Coronary artery (tissue), 2 donors: ENCODE data around the gene IL17B.

Source experiments
- DNase-seq: peaks from one replicate; pipeline ENCODE4 v3.0.0-alpha.2; 2017; ENCODE audit warnings: low spot score
- H3K27ac ChIP-seq, 2 donors: fragments of 200-600 bp; sonication (generic); one replicate each; pipeline ENCODE4 v1.5.1; 2016 to 2019
- H3K4me3 ChIP-seq: fragments of 200-600 bp; sonication (generic); 2 replicates; pipeline ENCODE4 v1.5.1; 2016; ENCODE audit warnings: mild to moderate bottlenecking, moderate library complexity
- TF ChIP-seq, protein P1 (sequence below): fragments of 200-600 bp; sonication (generic); IDR thresholded peaks from one replicate; pipeline ENCODE4 v1.5.1; 2019; ENCODE audit warnings: antibody characterized with exemption

The IL17B gene

GRCh38 chr5:149381986-149382338 lies 2.9 kb upstream of the IL17B start:
- DNase-seq: peak; percentile 90

DNA sequence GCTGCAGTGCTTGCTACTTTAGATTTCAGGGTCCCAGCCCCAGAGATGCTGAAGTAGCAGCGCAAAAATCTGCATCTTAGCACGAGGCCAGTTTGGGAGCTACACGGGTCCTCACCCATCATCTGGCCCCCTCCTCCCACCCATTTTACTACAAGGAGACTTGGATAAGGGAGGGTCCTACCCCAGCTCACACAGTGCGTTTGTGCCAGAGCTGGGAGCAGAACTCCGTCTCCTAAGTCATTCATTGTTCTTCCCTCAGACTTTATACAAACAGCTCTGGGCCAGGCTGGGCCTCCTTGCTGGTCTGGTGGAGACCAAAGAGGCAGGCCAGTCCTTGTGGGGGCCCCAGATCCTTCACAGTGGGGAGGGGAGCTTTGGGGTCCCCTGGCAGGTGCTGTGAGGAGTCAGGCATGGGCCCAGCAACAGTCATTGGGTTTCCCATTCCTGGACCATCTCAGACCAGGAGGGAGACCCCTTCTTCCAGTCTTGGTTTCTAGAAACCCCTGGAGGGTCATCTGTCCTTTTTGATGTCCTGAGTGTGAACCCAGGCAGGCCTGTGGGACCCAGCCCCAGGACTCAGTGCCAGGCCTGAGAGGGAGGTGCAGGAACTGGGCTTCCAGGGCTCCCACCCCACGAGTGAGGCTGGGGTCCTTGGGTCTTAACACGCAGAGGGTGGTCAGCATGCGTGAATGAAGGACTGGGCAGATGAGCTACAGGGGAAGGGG lies 2.3 kb upstream of the IL17B start:
- Histone ChIP-seq H3K4me3 (peak overlapping the region; percentile 59), H3K27ac (peak overlapping the region; percentile 85 to 91)
- no peak for DNase-seq
- TF ChIP-seq, protein P1, sequence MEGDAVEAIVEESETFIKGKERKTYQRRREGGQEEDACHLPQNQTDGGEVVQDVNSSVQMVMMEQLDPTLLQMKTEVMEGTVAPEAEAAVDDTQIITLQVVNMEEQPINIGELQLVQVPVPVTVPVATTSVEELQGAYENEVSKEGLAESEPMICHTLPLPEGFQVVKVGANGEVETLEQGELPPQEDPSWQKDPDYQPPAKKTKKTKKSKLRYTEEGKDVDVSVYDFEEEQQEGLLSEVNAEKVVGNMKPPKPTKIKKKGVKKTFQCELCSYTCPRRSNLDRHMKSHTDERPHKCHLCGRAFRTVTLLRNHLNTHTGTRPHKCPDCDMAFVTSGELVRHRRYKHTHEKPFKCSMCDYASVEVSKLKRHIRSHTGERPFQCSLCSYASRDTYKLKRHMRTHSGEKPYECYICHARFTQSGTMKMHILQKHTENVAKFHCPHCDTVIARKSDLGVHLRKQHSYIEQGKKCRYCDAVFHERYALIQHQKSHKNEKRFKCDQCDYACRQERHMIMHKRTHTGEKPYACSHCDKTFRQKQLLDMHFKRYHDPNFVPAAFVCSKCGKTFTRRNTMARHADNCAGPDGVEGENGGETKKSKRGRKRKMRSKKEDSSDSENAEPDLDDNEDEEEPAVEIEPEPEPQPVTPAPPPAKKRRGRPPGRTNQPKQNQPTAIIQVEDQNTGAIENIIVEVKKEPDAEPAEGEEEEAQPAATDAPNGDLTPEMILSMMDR: no peak

More at GRCh38 chr5:149381986-149382338, 2.9 kb upstream of the IL17B start:
- Histone ChIP-seq H3K27ac (peak overlapping the region; percentile 85 to 91), H3K4me3 (peak overlapping the region; percentile 59)
- TF ChIP-seq, protein P1: peak; percentile 85

DNA sequence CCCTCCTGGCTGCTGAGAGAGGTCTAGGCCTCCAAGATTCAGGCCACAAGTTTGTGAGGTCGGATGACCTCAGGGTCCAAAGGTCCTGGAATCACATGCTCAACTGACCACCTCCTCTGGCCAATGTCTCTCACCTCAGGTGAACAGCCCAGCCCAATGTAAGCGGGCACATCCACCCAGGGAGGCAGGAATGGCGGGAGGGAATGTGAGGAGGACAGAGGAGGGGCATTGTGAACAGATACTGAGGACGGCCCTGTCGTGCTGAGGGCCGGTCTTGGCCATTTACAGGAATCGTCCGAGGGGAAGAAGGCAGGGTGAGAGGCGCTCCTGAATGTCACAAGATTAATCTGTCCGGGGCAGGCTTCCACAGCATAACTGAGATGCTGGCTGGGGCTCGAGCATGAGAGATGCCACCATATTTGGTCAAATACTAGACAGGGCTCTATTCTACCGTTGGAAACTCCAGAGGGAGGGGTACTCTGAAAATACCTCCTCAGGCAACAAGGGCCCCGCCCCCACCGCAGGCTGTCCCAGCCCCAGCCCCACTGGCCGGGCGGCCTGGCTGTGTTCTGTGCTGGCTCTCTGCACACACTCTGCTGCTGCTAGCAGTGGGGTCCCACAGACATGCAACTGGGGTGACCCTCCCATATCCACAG lies 1.5 kb upstream of the IL17B start:
- peak overlapping the region; percentile 85 to 91 for H3K27ac ChIP-seq
- DNase-seq: peak; percentile 95
- peak overlapping the region; percentile 59 for H3K4me3 ChIP-seq
- TF ChIP-seq, protein P1: no peak

DNA sequence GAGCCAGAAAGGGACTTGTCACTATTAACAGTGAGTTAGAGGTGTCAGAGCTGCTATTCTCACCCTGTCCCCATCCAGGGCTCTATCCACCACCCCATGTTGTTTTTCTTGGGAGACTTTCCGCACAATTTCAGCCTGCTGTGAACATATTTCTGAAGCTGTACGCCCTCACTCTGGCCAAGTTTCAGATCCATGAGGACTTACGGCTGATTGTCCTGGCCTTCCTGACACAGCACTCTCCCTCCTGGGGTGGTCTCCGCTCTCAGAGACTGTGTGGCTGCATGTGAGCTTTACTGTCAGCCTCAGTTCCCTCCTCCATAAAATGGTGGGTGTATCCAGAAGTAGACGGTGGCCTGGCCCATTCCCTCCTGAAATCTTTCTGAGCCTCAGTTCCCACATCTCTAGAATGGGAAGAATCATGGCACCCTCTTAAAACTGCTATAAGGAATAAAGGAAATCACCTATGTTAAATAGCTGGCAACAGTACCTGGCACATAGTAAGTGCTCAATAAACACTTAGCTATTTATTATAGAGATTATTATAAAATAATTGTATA lies 804 bp upstream of the IL17B start:
- no peak for DNase-seq
- TF ChIP-seq, protein P1: no peak
- peak overlapping the region; percentile 16 for H3K4me3 ChIP-seq
- peak overlapping the region; percentile 85 to 91 for H3K27ac ChIP-seq

DNA sequence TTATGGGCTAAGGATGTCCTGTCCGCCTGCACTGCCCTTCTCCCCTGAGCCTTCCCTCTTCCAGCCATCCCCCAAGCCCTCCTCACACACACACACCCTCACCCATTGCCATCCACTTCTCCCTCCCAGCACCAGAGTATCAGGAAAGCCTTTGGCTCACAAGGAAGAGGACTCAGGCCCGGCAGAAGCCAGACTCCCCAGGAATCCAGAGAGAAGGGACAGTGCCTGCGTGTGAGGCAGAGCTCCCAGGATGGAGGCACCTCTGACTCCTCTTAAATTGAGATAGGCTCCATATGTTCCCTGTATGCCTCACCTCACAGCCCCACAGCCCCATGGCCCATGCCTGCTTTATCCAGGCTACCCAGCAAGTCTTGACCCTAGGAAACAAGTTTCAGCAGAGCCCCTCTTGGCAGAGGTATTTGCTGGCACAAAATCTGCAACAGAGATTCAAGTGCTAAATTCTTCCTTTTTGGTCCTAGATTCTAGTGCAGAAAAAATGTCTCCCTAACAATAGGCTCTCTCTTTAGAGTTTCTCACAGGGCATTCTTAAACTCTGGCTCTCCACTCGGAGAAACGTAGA lies 761 bp downstream of the IL17B start:
- DNase-seq: no peak
- TF ChIP-seq, protein P1: no peak
- Histone ChIP-seq H3K27ac (peak overlapping the region; percentile 85 to 91), H3K4me3 (no peak overlapping the region)

- TF ChIP-seq, protein P1: no peak
- DNase-seq: peak; percentile 45
- Histone ChIP-seq H3K4me3 (no peak overlapping the region), H3K27ac (no peak overlapping the region)
These were observed 2.2 kb downstream of the IL17B start for GRCh38 chr5:149376711-149377447.
